ENCODE results near the gene SWI5.

Gene SWI5

DNA sequence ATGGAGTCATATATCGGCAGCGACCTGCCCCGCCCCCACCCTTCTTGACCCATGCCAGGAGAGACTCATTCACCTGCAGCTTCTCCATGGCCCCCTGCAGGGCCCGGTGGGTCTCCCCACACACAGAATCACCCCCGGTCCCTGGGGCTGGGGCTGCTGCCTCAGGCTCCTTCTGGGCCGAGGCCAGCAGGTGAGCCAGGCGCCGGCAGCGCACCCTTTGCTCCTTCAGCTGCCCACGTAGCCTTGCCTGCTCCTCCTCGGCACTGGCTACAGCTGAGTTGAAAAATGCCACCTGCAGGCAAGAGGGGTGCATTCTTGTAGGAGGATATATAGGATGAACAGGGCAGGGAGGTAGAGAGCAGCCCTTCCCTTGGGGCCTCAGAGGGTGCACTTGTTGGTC lies 18.2 kb upstream of the SWI5 start:
- Histone ChIP-seq H3K4me2 (no peak overlapping the region), H4K20me1 (ENCODE audit: insufficient read depth) (no peaks in the 10 kb centered on the region), H2AFZ (ENCODE audit: low read depth) (no peak overlapping the region), H3K27me3 (ENCODE audit: insufficient read depth, low read depth) (no peaks in the 10 kb centered on the region), H3K27ac (no peak overlapping the region), H3K79me2 (ENCODE audit: insufficient read depth, low read depth) (no peaks in the 10 kb centered on the region), H3K4me3 (IDR thresholded peaks at IDR 0.05; ENCODE audit: insufficient read depth, low read depth, low read length) (no peak overlapping the region), H3K36me3 (ENCODE audit: insufficient read depth) (no peaks in the 10 kb centered on the region), H3K4me1 (ENCODE audit: low read depth, poor library complexity, severe bottlenecking) (no peaks in the 10 kb centered on the region), H3K9ac (no peak overlapping the region)
- TF ChIP-seq, protein P1, sequence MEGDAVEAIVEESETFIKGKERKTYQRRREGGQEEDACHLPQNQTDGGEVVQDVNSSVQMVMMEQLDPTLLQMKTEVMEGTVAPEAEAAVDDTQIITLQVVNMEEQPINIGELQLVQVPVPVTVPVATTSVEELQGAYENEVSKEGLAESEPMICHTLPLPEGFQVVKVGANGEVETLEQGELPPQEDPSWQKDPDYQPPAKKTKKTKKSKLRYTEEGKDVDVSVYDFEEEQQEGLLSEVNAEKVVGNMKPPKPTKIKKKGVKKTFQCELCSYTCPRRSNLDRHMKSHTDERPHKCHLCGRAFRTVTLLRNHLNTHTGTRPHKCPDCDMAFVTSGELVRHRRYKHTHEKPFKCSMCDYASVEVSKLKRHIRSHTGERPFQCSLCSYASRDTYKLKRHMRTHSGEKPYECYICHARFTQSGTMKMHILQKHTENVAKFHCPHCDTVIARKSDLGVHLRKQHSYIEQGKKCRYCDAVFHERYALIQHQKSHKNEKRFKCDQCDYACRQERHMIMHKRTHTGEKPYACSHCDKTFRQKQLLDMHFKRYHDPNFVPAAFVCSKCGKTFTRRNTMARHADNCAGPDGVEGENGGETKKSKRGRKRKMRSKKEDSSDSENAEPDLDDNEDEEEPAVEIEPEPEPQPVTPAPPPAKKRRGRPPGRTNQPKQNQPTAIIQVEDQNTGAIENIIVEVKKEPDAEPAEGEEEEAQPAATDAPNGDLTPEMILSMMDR (conservative IDR thresholded peaks at IDR 0.05; ENCODE audit: low read depth, low read length) = no peak

DNA sequence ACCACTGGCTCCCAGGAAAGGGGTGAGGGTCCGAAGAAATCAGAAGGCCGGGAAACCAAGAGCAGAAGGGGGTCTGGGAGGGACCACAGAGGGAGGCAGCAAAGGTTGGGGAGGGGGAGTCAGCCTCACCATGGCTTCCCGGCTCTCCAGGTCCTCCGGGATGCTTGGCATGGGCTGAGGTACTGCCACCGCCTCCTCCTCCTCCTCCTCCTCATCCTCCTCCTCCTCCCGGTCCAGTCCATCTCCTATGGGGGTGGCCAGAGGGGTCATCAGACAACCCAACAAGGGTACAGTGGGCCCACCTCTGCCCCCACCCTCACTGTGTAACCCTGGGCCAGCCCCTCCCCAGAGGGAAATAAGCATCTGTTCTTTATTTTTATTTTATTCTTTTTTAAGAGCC lies 17.8 kb upstream of the SWI5 start:
- no peaks in the 10 kb centered on the region for H3K36me3 ChIP-seq (ENCODE audit: insufficient read depth)
- no peak overlapping the region for H2AFZ ChIP-seq (ENCODE audit: low read depth)
- H3K9ac ChIP-seq = no peak overlapping the region
- TF ChIP-seq, protein P1 (conservative IDR thresholded peaks at IDR 0.05; ENCODE audit: low read depth, low read length) = no peak
- H3K4me2 ChIP-seq = no peak overlapping the region
- no peaks in the 10 kb centered on the region for H3K27me3 ChIP-seq (ENCODE audit: insufficient read depth, low read depth)
- no peak overlapping the region for H3K27ac ChIP-seq
- H4K20me1 ChIP-seq (ENCODE audit: insufficient read depth) = no peaks in the 10 kb centered on the region
- no peaks in the 10 kb centered on the region for H3K4me1 ChIP-seq (ENCODE audit: low read depth, poor library complexity, severe bottlenecking)
- H3K4me3 ChIP-seq (IDR thresholded peaks at IDR 0.05; ENCODE audit: insufficient read depth, low read depth, low read length) = no peak overlapping the region
- H3K79me2 ChIP-seq (ENCODE audit: insufficient read depth, low read depth) = no peaks in the 10 kb centered on the region

DNA sequence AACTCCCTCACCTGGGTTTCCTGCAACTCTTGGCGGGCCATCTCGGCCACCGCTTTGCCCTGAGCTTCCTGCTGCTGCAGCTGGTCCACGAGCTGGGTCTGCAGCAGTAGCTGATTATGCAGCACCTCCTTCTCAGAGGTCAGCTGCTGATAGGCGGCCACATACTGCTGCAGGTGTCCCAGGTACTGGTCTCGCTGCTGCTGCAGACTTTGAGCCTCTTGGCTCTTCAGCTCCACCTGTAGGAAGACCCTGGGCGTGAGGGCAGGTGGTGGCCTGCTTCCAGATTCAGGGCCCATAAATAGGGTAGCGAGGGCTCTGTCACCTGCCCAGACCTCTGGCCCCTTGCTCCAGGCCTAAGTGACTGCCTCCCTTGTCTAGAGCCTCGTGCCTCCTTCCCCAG lies 16.9 kb upstream of the SWI5 start:
- Histone ChIP-seq H3K4me3 (IDR thresholded peaks at IDR 0.05; ENCODE audit: insufficient read depth, low read depth, low read length) (no peak overlapping the region), H4K20me1 (ENCODE audit: insufficient read depth) (no peaks in the 10 kb centered on the region), H3K27me3 (ENCODE audit: insufficient read depth, low read depth) (no peaks in the 10 kb centered on the region), H3K79me2 (ENCODE audit: insufficient read depth, low read depth) (no peaks in the 10 kb centered on the region), H3K4me1 (ENCODE audit: low read depth, poor library complexity, severe bottlenecking) (no peaks in the 10 kb centered on the region), H3K27ac (no peak overlapping the region), H3K4me2 (no peak overlapping the region), H3K9ac (no peak overlapping the region), H2AFZ (ENCODE audit: low read depth) (no peak overlapping the region), H3K36me3 (ENCODE audit: insufficient read depth) (no peaks in the 10 kb centered on the region)
- TF ChIP-seq, protein P1 (conservative IDR thresholded peaks at IDR 0.05; ENCODE audit: low read depth, low read length) = no peak

DNA sequence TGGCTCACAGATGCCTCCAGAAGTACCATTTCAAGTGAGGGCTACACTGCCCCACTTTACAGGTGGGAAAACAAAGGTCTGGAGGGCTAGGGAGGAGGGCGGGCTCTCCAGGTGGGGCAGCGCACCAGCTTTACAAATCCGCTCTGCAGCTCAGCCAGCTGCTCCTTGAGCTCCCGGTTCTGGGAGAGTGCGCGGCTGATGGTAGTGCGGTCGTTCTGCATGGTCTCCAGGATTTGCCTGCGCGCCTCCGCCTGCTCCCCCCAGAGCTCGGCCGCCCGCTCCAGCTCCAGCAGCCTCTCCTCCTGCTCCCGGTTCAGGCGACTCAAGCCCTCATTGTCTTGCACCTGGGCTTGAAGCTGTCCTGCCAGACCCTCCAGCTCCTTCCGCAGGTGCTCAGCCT lies 15.7 kb upstream of the SWI5 start:
- Histone ChIP-seq H3K4me1 (ENCODE audit: low read depth, poor library complexity, severe bottlenecking) (no peaks in the 10 kb centered on the region), H4K20me1 (ENCODE audit: insufficient read depth) (no peaks in the 10 kb centered on the region), H3K4me3 (IDR thresholded peaks at IDR 0.05; ENCODE audit: insufficient read depth, low read depth, low read length) (no peak overlapping the region), H3K27me3 (ENCODE audit: insufficient read depth, low read depth) (no peaks in the 10 kb centered on the region), H3K79me2 (ENCODE audit: insufficient read depth, low read depth) (no peaks in the 10 kb centered on the region), H2AFZ (ENCODE audit: low read depth) (no peak overlapping the region), H3K27ac (no peak overlapping the region), H3K4me2 (no peak overlapping the region), H3K9ac (no peak overlapping the region), H3K36me3 (ENCODE audit: insufficient read depth) (no peaks in the 10 kb centered on the region)
- TF ChIP-seq, protein P1 (conservative IDR thresholded peaks at IDR 0.05; ENCODE audit: low read depth, low read length) = no peak

DNA sequence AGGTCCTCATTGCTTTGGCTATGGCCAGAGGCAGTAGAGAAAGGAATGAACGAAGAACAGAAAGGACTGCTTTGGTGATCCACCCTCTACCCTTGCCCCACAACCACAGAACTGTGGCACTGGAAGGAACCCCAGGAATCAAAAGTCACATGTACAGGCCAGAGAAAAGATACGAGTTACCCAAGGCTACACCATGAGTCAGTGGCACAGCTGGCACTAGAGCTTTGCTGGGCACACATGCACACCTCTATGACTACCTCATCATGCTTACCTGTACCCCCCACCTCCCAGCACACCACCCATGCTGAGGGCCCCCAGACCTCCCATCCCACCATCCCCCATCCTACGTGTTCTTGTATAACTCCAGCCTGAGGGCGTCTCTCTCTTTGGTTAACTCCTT lies 13.4 kb upstream of the SWI5 start:
- no peak overlapping the region for H3K4me2 ChIP-seq
- no peaks in the 10 kb centered on the region for H4K20me1 ChIP-seq (ENCODE audit: insufficient read depth)
- no peak overlapping the region for H3K9ac ChIP-seq
- TF ChIP-seq, protein P1 (conservative IDR thresholded peaks at IDR 0.05; ENCODE audit: low read depth, low read length) = no peak
- H2AFZ ChIP-seq (ENCODE audit: low read depth) = no peak overlapping the region
- no peaks in the 10 kb centered on the region for H3K27me3 ChIP-seq (ENCODE audit: insufficient read depth, low read depth)
- H3K4me1 ChIP-seq (ENCODE audit: low read depth, poor library complexity, severe bottlenecking) = no peaks in the 10 kb centered on the region
- H3K36me3 ChIP-seq (ENCODE audit: insufficient read depth) = no peaks in the 10 kb centered on the region
- no peak overlapping the region for H3K4me3 ChIP-seq (IDR thresholded peaks at IDR 0.05; ENCODE audit: insufficient read depth, low read depth, low read length)
- H3K27ac ChIP-seq = no peak overlapping the region
- H3K79me2 ChIP-seq (ENCODE audit: insufficient read depth, low read depth) = no peaks in the 10 kb centered on the region
